Measurements from ENCODE around the gene BCL2.

DNA sequence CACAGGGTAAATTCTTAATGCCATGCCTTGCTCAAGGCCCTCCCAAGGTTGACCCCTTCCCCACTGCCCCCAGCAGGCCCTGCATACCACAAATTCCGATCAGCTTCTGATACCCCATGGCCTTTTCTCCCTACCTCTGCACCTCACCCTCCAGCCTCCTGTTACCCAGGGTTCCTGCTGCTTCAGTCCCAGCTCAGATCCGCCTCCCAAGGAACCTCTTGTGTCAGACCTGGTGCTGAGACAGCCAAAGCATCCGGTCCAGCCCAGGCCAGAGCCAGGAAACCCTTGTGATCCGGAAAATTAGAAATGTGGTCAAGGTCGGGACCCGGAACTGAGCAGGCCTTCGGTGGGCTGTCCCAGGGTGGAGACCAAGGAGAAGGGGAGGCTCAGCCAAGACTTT, 231.3 kb downstream of the BCL2 start:
- no peak for TF ChIP-seq CTCF (conservative IDR thresholded peaks at IDR 0.05 in 1 of 2, IDR thresholded peaks at IDR 0.05 in 1 of 2; ENCODE audit: extremely low read depth in 1 of 2, insufficient read depth in 1 of 2, low read depth in 1 of 2, low read length in 2 of 2)
- no peak for TF ChIP-seq EZH2 (IDR thresholded peaks at IDR 0.05; ENCODE audit: borderline replicate concordance, low read length)

All from mammary epithelial cell (primary cell).